IMR-90 (cell line): Measurements from ENCODE around the gene KRTAP10-5. TPM values are rescaled to one million over a fixed set of nuclear protein-coding genes. Genes with fewer than 3 reads are reported as not detected.

Source experiments
- ATAC-seq: fragments of 200-7000 bp; cut with Tn5 transposase; 2 replicates; pipeline ENCODE4 v1.9.1; 2020; ENCODE audit warnings: low read depth, mild to moderate bottlenecking, moderate library complexity
- BruUV-seq: library from RNA; stranded (reverse); fragments of 400-500 nt; replicated peaks from 2 replicates; lab custom pipeline; 2021; lab: Mats Ljungman, UMichigan
- CTCF ChIA-PET: fragments of 300-600 bp; formaldehyde crosslinking; extraction: SDS; loops from one replicate; lab custom pipeline; 2021; ENCODE audit warnings: antibody characterized with exemption; lab: Yijun Ruan, JAX
- POLR2A ChIA-PET: fragments of 300-600 bp; sonication (Branson Sonifier 250); formaldehyde crosslinking; loops from one replicate; lab custom pipeline; 2022; ENCODE audit warnings: antibody characterized with exemption; ENCODE audit not compliant: unreplicated experiment; lab: Charles Lee
- DNase-seq: peaks from one replicate; pipeline ENCODE4 v3.0.0; 2013
- H2AFZ ChIP-seq: replicated peaks from 2 replicates; pipeline ENCODE3; 2013; ENCODE audit warnings: low read length, mild to moderate bottlenecking; ENCODE audit not compliant: poor library complexity
- H2AK5ac ChIP-seq: 2 replicates; pipeline ENCODE4 v1.6.1; 2013; ENCODE audit warnings: low read depth, low read length, inconsistent platforms
- H2AK9ac ChIP-seq: replicated peaks from 2 replicates; pipeline ENCODE3; 2013; ENCODE audit warnings: mild to moderate bottlenecking, low read depth, low read length, moderate library complexity; ENCODE audit not compliant: poor library complexity
- H2BK120ac ChIP-seq: 2 replicates; pipeline ENCODE4 v1.6.1; 2013; ENCODE audit warnings: low read depth, low read length, inconsistent platforms
- H2BK15ac ChIP-seq: 3 replicates; pipeline ENCODE4 v1.6.1; 2013; ENCODE audit warnings: low read depth, low read length, inconsistent platforms
- H2BK20ac ChIP-seq: 2 replicates; pipeline ENCODE4 v1.6.1; 2013; ENCODE audit warnings: low read depth, mild to moderate bottlenecking, inconsistent platforms, low read length, moderate library complexity
- H2BK5ac ChIP-seq: 2 replicates; pipeline ENCODE4 v1.6.1; 2013; ENCODE audit warnings: mild to moderate bottlenecking, low read depth, low read length, inconsistent platforms; ENCODE audit not compliant: poor library complexity, severe bottlenecking
- H3K14ac ChIP-seq: replicated peaks from 2 replicates; pipeline ENCODE4 v1.6.1; 2013; ENCODE audit warnings: low read depth, low read length, inconsistent platforms
- H3K18ac ChIP-seq: 2 replicates; pipeline ENCODE4 v1.6.1; 2013; ENCODE audit warnings: low read depth, low read length, control low read depth
- H3K23ac ChIP-seq: 2 replicates; pipeline ENCODE4 v1.6.1; 2013; ENCODE audit warnings: low read depth, low read length, inconsistent platforms
- H3K27ac ChIP-seq: 2 replicates; pipeline ENCODE4 v1.5.1; 2013; ENCODE audit warnings: mild to moderate bottlenecking, control low read depth, low read length; ENCODE audit not compliant: insufficient read depth
- H3K27me3 ChIP-seq: 2 replicates; pipeline ENCODE4 v1.6.1; 2013; ENCODE audit warnings: low read length; ENCODE audit not compliant: control insufficient read depth, insufficient read depth
- H3K36me3 ChIP-seq: 2 replicates; pipeline ENCODE4 v1.6.1; 2013; ENCODE audit warnings: low read length, mixed read lengths; ENCODE audit not compliant: control insufficient read depth, insufficient read depth
- H3K4ac ChIP-seq: 2 replicates; pipeline ENCODE4 v1.6.1; 2013; ENCODE audit warnings: low read depth, low read length, inconsistent platforms
- H3K4me1 ChIP-seq: 2 replicates; pipeline ENCODE4 v1.6.1; 2013; ENCODE audit warnings: low read length, mixed read lengths; ENCODE audit not compliant: control insufficient read depth, insufficient read depth
- H3K4me2 ChIP-seq: 2 replicates; pipeline ENCODE4 v1.6.1; 2013; ENCODE audit warnings: low read depth, mild to moderate bottlenecking, control low read depth, low read length, moderate library complexity
- H3K4me3 ChIP-seq: 2 replicates; pipeline ENCODE4 v1.5.1; 2013; ENCODE audit warnings: low read depth, mild to moderate bottlenecking, control low read depth, low read length, moderate library complexity; ENCODE audit not compliant: insufficient read depth
- H3K56ac ChIP-seq: 2 replicates; pipeline ENCODE4 v1.6.1; 2013; ENCODE audit warnings: low read length, inconsistent platforms; ENCODE audit not compliant: insufficient read depth; ENCODE audit errors: extremely low read depth
- H3K79me1 ChIP-seq, 2 experiments: 2 replicates each; pipeline ENCODE4 v1.6.1; 2013; ENCODE audit warnings: low read length in 2 of 2, inconsistent platforms in 1 of 2, low read depth in 1 of 2
- H3K9ac ChIP-seq: 2 replicates; pipeline ENCODE4 v1.6.1; 2013; ENCODE audit warnings: low read depth, low read length, control low read depth
- H3K9me1 ChIP-seq: 2 replicates; pipeline ENCODE4 v1.6.1; 2013; ENCODE audit warnings: low read length, inconsistent platforms; ENCODE audit not compliant: insufficient read depth
- H3K9me3 ChIP-seq: 2 replicates; pipeline ENCODE4 v1.6.1; 2013; ENCODE audit warnings: low read length; ENCODE audit not compliant: control insufficient read depth, insufficient read depth
- H4K20me1 ChIP-seq: 2 replicates; pipeline ENCODE4 v1.6.1; 2013; ENCODE audit warnings: low read length, inconsistent platforms; ENCODE audit not compliant: insufficient read depth
- H4K5ac ChIP-seq: 2 replicates; pipeline ENCODE4 v1.6.1; 2013; ENCODE audit warnings: mild to moderate bottlenecking, low read depth, low read length, control low read depth
- H4K8ac ChIP-seq, 2 experiments: 2 replicates each; pipeline ENCODE4 v1.6.1; 2013; ENCODE audit warnings: low read depth in 2 of 2, low read length in 2 of 2, control low read depth in 1 of 2, inconsistent platforms in 1 of 2
- H4K91ac ChIP-seq: 2 replicates; pipeline ENCODE4 v1.6.1; 2013; ENCODE audit warnings: low read depth, low read length, inconsistent platforms; ENCODE audit not compliant: insufficient read depth
- BHLHE40 ChIP-seq: fragments of 150-350 bp; IDR thresholded peaks from 2 replicates; pipeline ENCODE4 v1.6.1; 2016; ENCODE audit warnings: mild to moderate bottlenecking, low read depth, low read length
- CEBPB ChIP-seq: IDR thresholded peaks from 2 replicates; pipeline ENCODE4 v1.6.1; 2012; ENCODE audit warnings: low read depth, low read length, improper control_type of control experiment
- CHD1 ChIP-seq: IDR thresholded peaks from 2 replicates; pipeline ENCODE4 v1.6.1; 2012; ENCODE audit warnings: low read depth, low read length, improper control_type of control experiment
- MAZ ChIP-seq: IDR thresholded peaks from 2 replicates; pipeline ENCODE4 v1.6.1; 2012; ENCODE audit warnings: low read depth, mild to moderate bottlenecking, low read length, improper control_type of control experiment, moderate library complexity, borderline replicate concordance
- MXI1 ChIP-seq: IDR thresholded peaks from 2 replicates; pipeline ENCODE4 v1.6.1; 2012; ENCODE audit warnings: low read depth, mild to moderate bottlenecking, low read length, moderate library complexity, borderline replicate concordance
- RFX5 ChIP-seq: IDR thresholded peaks from 2 replicates; pipeline ENCODE4 v1.8.0; 2012; ENCODE audit warnings: low read depth, mild to moderate bottlenecking, low read length, moderate library complexity
- WGBS, 2 experiments: methylation state at CpG; one replicate each; pipeline versions ENCODE4 v1.1.5 to v1.1.7; 2013; ENCODE audit warnings: missing lambda C conversion rate in 2 of 2; ENCODE audit not compliant: insufficient read length in 1 of 2; ENCODE audit errors: extremely low coverage in 2 of 2; 5-methylcytosine and 5-hydroxymethylcytosine counted together
- dilution Hi-C: fragments of 300-500 bp; cut with HindIII; formaldehyde crosslinking; loops from one replicate; pipeline ENCODE4 v1.14.3; 2018; ENCODE audit warnings: low sequenced_read_pairs; ENCODE audit not compliant: unreplicated experiment
- in situ Hi-C: fragments of 300-500 bp; cut with MboI; formaldehyde crosslinking; loops from 3 replicates; pipeline ENCODE4 v1.14.3; 2019; ENCODE audit warnings: low sequenced_read_pairs, inconsistent platforms, mixed read lengths
- intact Hi-C: fragments of 100-400 bp; cut with micrococcal nuclease; formaldehyde crosslinking; loops from 2 replicates; pipeline ENCODE4 v1.10.0; 2022
- polyA plus RNA-seq, 3 experiments: library from polyadenylated mRNA; depleted of rRNA; stranded (reverse); fragments of >200 nt; gene quantifications; 2 replicates each; pipeline ENCODE4 v1.2.3, GENCODE V29; 2012; ENCODE audit warnings: low replicate concordance in 1 of 3
- total RNA-seq: library from RNA; depleted of rRNA; stranded (reverse); fragments of >200 nt; gene quantifications from 2 replicates; pipeline ENCODE4 v1.2.3, GENCODE V29; 2012

KRTAP10-5 gene
- total and polyA plus RNA-seq, 2 of the 4 experiments (the other 2 are of a cell fraction): not detected

DNA sequence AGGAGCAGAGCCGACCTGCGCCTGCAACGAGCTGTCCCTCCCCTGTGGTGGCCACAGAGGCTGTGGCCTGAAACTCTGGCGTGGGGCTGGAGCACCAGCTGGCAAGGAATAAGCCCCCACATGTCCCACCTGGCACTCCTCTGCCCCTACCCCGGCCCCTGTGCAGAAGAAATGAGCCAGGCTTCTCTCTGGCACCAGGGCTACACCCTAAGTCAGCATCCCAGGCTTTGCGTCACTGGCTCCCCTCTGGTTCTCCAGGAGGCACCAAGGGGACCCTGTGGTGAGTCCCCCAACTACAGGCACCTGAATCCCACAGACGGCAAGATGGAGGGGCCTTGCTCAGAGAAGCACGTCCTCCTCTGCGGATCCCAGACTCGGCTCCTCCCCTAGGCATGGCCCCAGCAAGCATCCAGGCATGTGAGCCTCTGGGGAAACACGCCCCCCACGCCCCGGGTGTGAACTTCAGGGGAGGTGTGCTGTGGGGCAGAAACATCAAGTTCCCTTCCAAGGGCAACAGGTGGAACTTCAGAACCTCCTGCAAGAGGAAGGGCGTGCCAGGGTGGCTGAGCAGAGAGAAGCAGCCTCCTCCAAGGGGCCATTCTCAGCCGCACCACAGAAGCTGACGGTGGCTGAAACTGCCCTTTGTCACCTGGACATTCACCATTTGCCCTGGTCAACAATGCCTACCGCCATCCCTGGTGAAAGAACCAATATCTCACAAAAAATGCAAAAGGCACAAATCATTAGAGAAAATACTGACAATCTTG, 22.9 kb upstream of the KRTAP10-5 start:
- H3K9me3 ChIP-seq: no peaks in the 10 kb centered on the region
- H2BK5ac ChIP-seq: no peak overlapping the region
- H3K23ac ChIP-seq: no peak overlapping the region
- H3K9me1 ChIP-seq: no peaks in the 10 kb centered on the region
- CTCF ChIA-PET: no interaction called here
- H2AK9ac ChIP-seq: no peak overlapping the region
- no peak overlapping the region for H2AK5ac ChIP-seq
- H2AFZ ChIP-seq: no peak overlapping the region
- H2BK20ac ChIP-seq: no peak overlapping the region
- H3K4me1 ChIP-seq: no peaks in the 10 kb centered on the region
- H3K4me2 ChIP-seq: no peak overlapping the region
- DNase-seq (no peak), ATAC-seq (no peak)
- H3K27ac ChIP-seq: no peak overlapping the region
- in situ Hi-C loops (no loop called here), dilution Hi-C loops (no loop called here), intact Hi-C loops (no loop called here)
- no peak overlapping the region for H3K9ac ChIP-seq
- no peak overlapping the region for H3K14ac ChIP-seq
- no peak overlapping the region for H3K4ac ChIP-seq
- peaks cover 2% of the 10 kb centered on the region for H3K27me3 ChIP-seq
- BruUV-seq: no TSS peak
- no peak overlapping the region for H2BK15ac ChIP-seq
- no peak overlapping the region for H3K4me3 ChIP-seq
- H4K8ac ChIP-seq: no peak overlapping the region
- 20% methylated on average over 3 of the region's 17 CpGs; no CpG with 5 or more reads in 1 of the 2 experiments for WGBS, 2 experiments
- H3K56ac ChIP-seq: no peak overlapping the region
- POLR2A ChIA-PET: no interaction called here
- no peaks in the 10 kb centered on the region for H3K36me3 ChIP-seq
- no peak overlapping the region for H4K91ac ChIP-seq
- H2BK120ac ChIP-seq: no peak overlapping the region
- no peak overlapping the region for H3K18ac ChIP-seq
- no peaks in the 10 kb centered on the region for H4K20me1 ChIP-seq
- no peaks in the 10 kb centered on the region for H3K79me1 ChIP-seq
- H4K5ac ChIP-seq: no peak overlapping the region
- no peak for TF ChIP-seq MAZ
- TF ChIP-seq CEBPB: no peak
- no peak for TF ChIP-seq BHLHE40
- TF ChIP-seq MXI1: no peak
- no peak for TF ChIP-seq RFX5
- no peak for TF ChIP-seq CHD1
